DOHH2 (cell line): Measurements from ENCODE around the gene MPPED2.

Experiments
- H3F3A ChIP-seq: fragments of 200-600 bp; sonication (generic), shearing (Covaris generic); 2 replicates; pipeline ENCODE4 v1.6.0; 2016; ENCODE audit warnings: antibody characterized with exemption, mild to moderate bottlenecking; ENCODE audit not compliant: control insufficient read depth, insufficient read depth
- H3K27ac ChIP-seq: fragments of 200-600 bp; sonication (generic); 2 replicates; pipeline ENCODE4 v1.5.1; 2014; ENCODE audit warnings: low read depth, mild to moderate bottlenecking, low read length, moderate library complexity
- H3K27me3 ChIP-seq: fragments of 200-600 bp; sonication (generic); 2 replicates; pipeline ENCODE4 v1.6.1; 2014; ENCODE audit warnings: mild to moderate bottlenecking, low read length, mixed read lengths; ENCODE audit not compliant: control insufficient read depth
- H3K36me3 ChIP-seq: fragments of 200-600 bp; sonication (generic); 2 replicates; pipeline ENCODE4 v1.6.1; 2014; ENCODE audit warnings: mild to moderate bottlenecking, low read length, moderate library complexity, mixed read lengths; ENCODE audit not compliant: control insufficient read depth
- H3K4me1 ChIP-seq: fragments of 200-600 bp; sonication (generic); 2 replicates; pipeline ENCODE4 v1.6.1; 2014; ENCODE audit warnings: mild to moderate bottlenecking, low read length, mixed read lengths; ENCODE audit not compliant: control insufficient read depth
- H3K4me2 ChIP-seq: fragments of 200-600 bp; sonication (generic); 2 replicates; pipeline ENCODE4 v1.6.0; 2014; ENCODE audit warnings: mild to moderate bottlenecking, low read length, moderate library complexity
- H3K4me3 ChIP-seq: fragments of 200-600 bp; sonication (generic); 2 replicates; pipeline ENCODE4 v1.5.1; 2014; ENCODE audit warnings: mild to moderate bottlenecking, low read length, mixed read lengths
- H3K79me2 ChIP-seq: fragments of 200-600 bp; sonication (generic); 2 replicates; pipeline ENCODE4 v1.6.1; 2014; ENCODE audit warnings: mild to moderate bottlenecking, low read length, mixed read lengths; ENCODE audit not compliant: control insufficient read depth
- H3K9me2 ChIP-seq: fragments of 200-600 bp; sonication (generic); replicated peaks from 2 replicates; pipeline ENCODE4 v1.6.1; 2014; ENCODE audit warnings: mild to moderate bottlenecking, low read length, mixed read lengths; ENCODE audit not compliant: control insufficient read depth
- H3K9me3 ChIP-seq: fragments of 200-600 bp; sonication (generic); 2 replicates; pipeline ENCODE4 v1.6.1; 2014; ENCODE audit warnings: antibody characterized with exemption, low read length, mixed read lengths; ENCODE audit not compliant: control insufficient read depth, insufficient read depth
- H4K20me1 ChIP-seq: fragments of 200-600 bp; sonication (generic); 2 replicates; pipeline ENCODE4 v1.6.0; 2014; ENCODE audit warnings: low read depth, mild to moderate bottlenecking, antibody characterized with exemption, low read length, moderate library complexity; ENCODE audit not compliant: control insufficient read depth, insufficient read depth
- EZH2phosphoT487 ChIP-seq: fragments of 200-600 bp; sonication (generic); IDR thresholded peaks from 2 replicates; pipeline ENCODE4 v1.6.1; 2017; ENCODE audit warnings: borderline replicate concordance, mild to moderate bottlenecking, antibody characterized with exemption, low read length, moderate library complexity, mixed read lengths
- TF ChIP-seq, protein P1 (sequence below): fragments of 200-600 bp; sonication (generic); IDR thresholded peaks from one replicate; pipeline ENCODE4 v1.5.1; 2014; ENCODE audit warnings: antibody characterized with exemption, mild to moderate bottlenecking, low read depth, low read length; ENCODE audit not compliant: poor library complexity, severe bottlenecking

MPPED2 gene

DNA sequence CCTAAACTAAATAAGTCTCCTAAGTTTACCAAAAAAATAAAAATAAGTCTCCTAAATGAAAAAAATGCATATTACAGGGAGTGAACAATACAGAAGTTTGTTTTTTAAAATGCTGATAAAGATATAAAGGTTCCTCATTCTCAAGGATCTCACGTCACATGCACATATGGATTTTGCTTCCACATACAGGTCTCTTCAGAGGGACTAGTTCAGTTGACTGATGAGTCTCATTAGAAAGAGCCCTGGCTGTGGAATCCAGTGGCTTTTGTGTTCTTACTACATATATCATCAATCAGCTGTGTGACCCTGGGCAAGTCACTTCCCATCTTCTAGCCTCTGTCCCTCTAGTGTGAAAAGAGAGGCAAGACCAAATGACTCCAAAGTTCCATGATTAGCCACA lies 43.1 kb downstream of the MPPED2 start:
- H3K36me3 ChIP-seq, result no peaks in the 10 kb centered on the region
- H4K20me1 ChIP-seq, result no peaks in the 10 kb centered on the region
- H3K27ac ChIP-seq, result no peak overlapping the region
- no peak overlapping the region for H3K4me3 ChIP-seq
- no peaks in the 10 kb centered on the region for H3F3A ChIP-seq
- H3K79me2 ChIP-seq, result no peaks in the 10 kb centered on the region
- H3K9me2 ChIP-seq, result no peaks in the 10 kb centered on the region
- no peaks in the 10 kb centered on the region for H3K9me3 ChIP-seq
- H3K4me1 ChIP-seq, result no peaks in the 10 kb centered on the region
- TF ChIP-seq EZH2phosphoT487, result no peak
- TF ChIP-seq, protein P1, sequence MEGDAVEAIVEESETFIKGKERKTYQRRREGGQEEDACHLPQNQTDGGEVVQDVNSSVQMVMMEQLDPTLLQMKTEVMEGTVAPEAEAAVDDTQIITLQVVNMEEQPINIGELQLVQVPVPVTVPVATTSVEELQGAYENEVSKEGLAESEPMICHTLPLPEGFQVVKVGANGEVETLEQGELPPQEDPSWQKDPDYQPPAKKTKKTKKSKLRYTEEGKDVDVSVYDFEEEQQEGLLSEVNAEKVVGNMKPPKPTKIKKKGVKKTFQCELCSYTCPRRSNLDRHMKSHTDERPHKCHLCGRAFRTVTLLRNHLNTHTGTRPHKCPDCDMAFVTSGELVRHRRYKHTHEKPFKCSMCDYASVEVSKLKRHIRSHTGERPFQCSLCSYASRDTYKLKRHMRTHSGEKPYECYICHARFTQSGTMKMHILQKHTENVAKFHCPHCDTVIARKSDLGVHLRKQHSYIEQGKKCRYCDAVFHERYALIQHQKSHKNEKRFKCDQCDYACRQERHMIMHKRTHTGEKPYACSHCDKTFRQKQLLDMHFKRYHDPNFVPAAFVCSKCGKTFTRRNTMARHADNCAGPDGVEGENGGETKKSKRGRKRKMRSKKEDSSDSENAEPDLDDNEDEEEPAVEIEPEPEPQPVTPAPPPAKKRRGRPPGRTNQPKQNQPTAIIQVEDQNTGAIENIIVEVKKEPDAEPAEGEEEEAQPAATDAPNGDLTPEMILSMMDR, result no peak
- no peaks in the 10 kb centered on the region for H3K27me3 ChIP-seq
- H3K4me2 ChIP-seq, result no peak overlapping the region

DNA sequence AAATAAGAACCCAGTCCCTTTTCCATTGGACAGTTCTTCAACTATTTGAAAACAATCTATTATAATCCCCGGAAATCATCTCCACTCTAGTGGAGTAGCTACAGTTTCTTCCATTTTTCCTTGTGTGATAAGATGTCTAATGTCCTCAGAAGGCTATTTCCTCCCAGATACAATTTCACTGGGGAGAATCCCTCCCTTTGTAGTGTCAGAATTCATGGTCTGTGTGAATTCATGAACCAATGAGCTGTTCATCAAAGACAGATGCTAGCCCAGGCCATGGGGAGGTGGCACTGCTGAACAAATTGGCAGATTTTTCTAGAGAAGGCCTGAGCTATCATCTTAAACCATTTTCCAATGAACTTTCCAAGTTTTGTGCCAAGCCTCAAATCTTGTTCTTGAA lies 45.4 kb downstream of the MPPED2 start:
- Histone ChIP-seq H4K20me1 (no peaks in the 10 kb centered on the region), H3K9me2 (no peaks in the 10 kb centered on the region), H3K27ac (no peak overlapping the region), H3K36me3 (no peaks in the 10 kb centered on the region), H3K4me2 (no peak overlapping the region), H3K27me3 (no peaks in the 10 kb centered on the region), H3K9me3 (no peaks in the 10 kb centered on the region), H3K4me1 (no peaks in the 10 kb centered on the region), H3K4me3 (no peak overlapping the region), H3F3A (no peaks in the 10 kb centered on the region), H3K79me2 (no peaks in the 10 kb centered on the region)
- TF ChIP-seq, protein P1, result no peak
- no peak for TF ChIP-seq EZH2phosphoT487

DNA sequence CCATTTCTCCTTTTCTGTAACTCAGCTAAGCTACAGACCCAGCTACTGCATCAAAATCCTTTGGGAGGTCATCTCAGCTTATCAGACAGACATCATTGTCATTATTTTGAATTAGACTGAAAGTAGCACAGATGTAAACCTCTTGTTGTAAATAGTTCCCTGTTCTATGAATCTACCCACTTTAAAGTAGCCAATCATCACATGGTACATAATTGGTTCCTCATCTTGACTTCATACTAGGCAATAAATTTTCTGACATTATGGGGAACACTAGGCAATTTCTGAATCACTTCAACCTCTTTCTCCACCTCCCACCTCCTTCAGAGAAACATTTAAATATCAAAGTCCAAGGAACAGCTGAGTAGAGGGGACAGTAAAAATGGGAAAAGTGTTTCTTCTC lies 47.9 kb downstream of the MPPED2 start:
- TF ChIP-seq, protein P1, result no peak
- TF ChIP-seq EZH2phosphoT487, result no peak
- no peaks in the 10 kb centered on the region for H3K9me2 ChIP-seq
- H4K20me1 ChIP-seq, result no peaks in the 10 kb centered on the region
- H3K27me3 ChIP-seq, result no peaks in the 10 kb centered on the region
- no peak overlapping the region for H3K4me2 ChIP-seq
- H3K9me3 ChIP-seq, result no peaks in the 10 kb centered on the region
- no peaks in the 10 kb centered on the region for H3F3A ChIP-seq
- no peak overlapping the region for H3K4me3 ChIP-seq
- H3K27ac ChIP-seq, result no peak overlapping the region
- no peaks in the 10 kb centered on the region for H3K4me1 ChIP-seq
- no peaks in the 10 kb centered on the region for H3K36me3 ChIP-seq
- H3K79me2 ChIP-seq, result no peaks in the 10 kb centered on the region

DNA sequence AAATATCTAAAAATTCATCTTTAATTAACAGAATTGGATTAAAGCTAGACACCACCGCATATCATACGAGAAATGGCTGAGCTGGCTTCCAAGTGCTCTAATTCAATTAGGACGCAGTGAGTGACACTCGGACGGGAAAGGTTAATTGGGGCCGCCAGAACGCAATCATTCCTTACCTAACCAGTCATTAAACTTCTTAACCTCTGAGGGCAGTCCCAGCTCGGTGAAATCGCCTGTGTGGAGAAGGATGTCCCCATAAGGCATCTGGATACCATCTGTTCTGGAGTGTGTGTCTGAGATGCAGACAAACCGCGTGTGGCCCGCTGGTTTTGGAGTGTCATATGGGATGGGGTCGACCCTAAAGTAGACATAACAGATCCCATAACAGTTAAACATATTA lies 50.3 kb downstream of the MPPED2 start:
- Histone ChIP-seq H3K27ac (no peak overlapping the region), H3K27me3 (no peaks in the 10 kb centered on the region), H3K36me3 (no peaks in the 10 kb centered on the region), H3K9me2 (no peaks in the 10 kb centered on the region), H3F3A (no peaks in the 10 kb centered on the region), H3K4me2 (no peak overlapping the region), H3K79me2 (no peaks in the 10 kb centered on the region), H3K9me3 (no peaks in the 10 kb centered on the region), H4K20me1 (no peaks in the 10 kb centered on the region), H3K4me3 (no peak overlapping the region), H3K4me1 (no peaks in the 10 kb centered on the region)
- TF ChIP-seq EZH2phosphoT487, result no peak
- TF ChIP-seq, protein P1, result no peak
